ENCODE results near the gene TMEM86A. TPM values are rescaled to one million over a fixed set of nuclear protein-coding genes. Genes with fewer than 3 reads are reported as not detected.

TMEM86A gene
- total and polyA plus RNA-seq, 2 of the 13 experiments (the other 11 are each of a cell fraction or from before 2014, with no cell fraction given): 0.03 to 0.07 TPM

- no TSS peak for BruUV-seq (replicated peaks)
- Histone ChIP-seq H3K4me3 (replicated peaks in 1 of 3; ENCODE audit: insufficient read depth in 1 of 3, low read depth in 2 of 3, low read length in 3 of 3) (no peak overlapping the region), H3K4me2 (ENCODE audit: low read depth, low read length) (no peak overlapping the region), H3K36me3 (replicated peaks in 1 of 2; ENCODE audit: control insufficient read depth in 1 of 2, insufficient read depth in 2 of 2, low read length in 2 of 2) (no peaks in the 10 kb centered on the region), H2AFZ (ENCODE audit: low read length) (no peak overlapping the region), H3K9me3 (ENCODE audit: low read length) (no peaks in the 10 kb centered on the region), H3K9ac (ENCODE audit: insufficient read depth, low read depth, low read length) (no peak overlapping the region), H4K20me1 (ENCODE audit: insufficient read depth, low read length) (no peaks in the 10 kb centered on the region), H3K27ac (ENCODE audit: extremely low read length, insufficient read depth, low read length) (no peak overlapping the region), H3K4me1 (ENCODE audit: insufficient read depth, low read length) (no peaks in the 10 kb centered on the region; the same call in 1 of the 2 replicates), H3K27me3 (ENCODE audit: control insufficient read depth in 1 of 2, insufficient read depth in 2 of 2, low read length in 2 of 2) (peaks cover 5 to 38% of the 10 kb centered on the region in 2 experiments; a peak in 3 of 5 replicates), H3K79me2 (ENCODE audit: insufficient read depth, low read length) (no peaks in the 10 kb centered on the region)
- POLR2A ChIA-PET: no interaction called here
- CTCF ChIA-PET (ENCODE audit: low intra/inter-chr PET ratio, low total read pairs): interaction anchor here (1.6 kb wide), 1 partner anchor 187 kb away, joined by 3 read pairs; no protein-coding TSS in a partner anchor
- TF ChIP-seq ZFP1 (CRISPR knock-in tag; IDR thresholded peaks at IDR 0.05) (no peak), XRCC5 (optimal IDR thresholded peaks at IDR 0.05; ENCODE audit: low read length) (peak; percentile 84), HHEX (CRISPR knock-in tag; IDR thresholded peaks at IDR 0.05) (no peak), CTCF (CRISPR knock-in tag; IDR thresholded peaks at IDR 0.05) (peak; percentile 79), NCOA1 (CRISPR knock-in tag; IDR thresholded peaks at IDR 0.05) (no peak), ZNF451 (CRISPR knock-in tag; IDR thresholded peaks at IDR 0.05) (0 out of 2 replicates have a peak, but pooled peaks have one; percentile 32), STAG1 (CRISPR knock-in tag; IDR thresholded peaks at IDR 0.05) (peak; percentile 29; the same call in 1 of the 2 replicates), ATF4 (CRISPR knock-in tag; IDR thresholded peaks at IDR 0.05) (no peak), TBP (CRISPR knock-in tag; IDR thresholded peaks at IDR 0.05) (no peak)
- peak; percentile 73 for FAIRE-seq
- intact Hi-C loops (cut with micrococcal nuclease; ENCODE audit: unreplicated experiment): no loop called here
- 20% methylated on average over 6 of the region's 10 CpGs for WGBS (ENCODE audit: low lambda C conversion rate)
- in situ Hi-C loops (cut with HindIII; ENCODE audit: extremely low pct_ligation_motif_present, low pct_unique_long_range_greater_than_20kb): no loop called here
- DNase-seq (ENCODE audit: low spot score): peak; percentile 48
- peak; percentile 81 for ATAC-seq
Measured at GRCh38 chr11:18727479-18728236, 29.1 kb downstream of the TMEM86A start.
